ENCODE data around the gene AVP. TPM values are rescaled to one million over a fixed set of nuclear protein-coding genes. Genes with fewer than 3 reads are reported as not detected.
"Not testable (repeated sequence)": the region's sequence is repeated elsewhere in the genome, so short reads cannot be mapped to it uniquely, and the experiment has no call there.

Gene AVP
- total RNA-seq, 1 donor from 2014 or later: not detected

DNA sequence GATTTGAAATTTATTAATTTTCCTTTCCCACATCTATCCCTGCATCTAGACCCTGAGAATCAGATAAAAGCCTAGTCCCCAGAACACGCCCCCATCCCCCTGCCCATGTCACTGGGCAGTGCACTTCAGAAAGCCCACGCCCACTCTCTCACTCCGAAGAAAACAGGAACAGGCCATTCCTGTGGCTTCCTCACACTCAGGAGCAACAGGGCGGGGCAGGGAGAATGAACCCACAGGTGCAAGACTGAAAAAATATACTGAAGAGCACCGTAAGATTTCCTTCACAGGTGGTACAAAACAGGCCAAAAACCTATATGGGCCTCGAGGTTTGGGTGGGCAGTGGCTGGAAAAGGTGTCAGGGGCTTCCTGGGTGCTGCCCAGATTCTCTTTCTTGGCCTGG lies 9.7 kb downstream of the AVP start:
- no peak overlapping the region for H3K4me3 Mint-ChIP-seq (ENCODE audit: unreplicated experiment)
- TF ChIP-seq, protein P1, sequence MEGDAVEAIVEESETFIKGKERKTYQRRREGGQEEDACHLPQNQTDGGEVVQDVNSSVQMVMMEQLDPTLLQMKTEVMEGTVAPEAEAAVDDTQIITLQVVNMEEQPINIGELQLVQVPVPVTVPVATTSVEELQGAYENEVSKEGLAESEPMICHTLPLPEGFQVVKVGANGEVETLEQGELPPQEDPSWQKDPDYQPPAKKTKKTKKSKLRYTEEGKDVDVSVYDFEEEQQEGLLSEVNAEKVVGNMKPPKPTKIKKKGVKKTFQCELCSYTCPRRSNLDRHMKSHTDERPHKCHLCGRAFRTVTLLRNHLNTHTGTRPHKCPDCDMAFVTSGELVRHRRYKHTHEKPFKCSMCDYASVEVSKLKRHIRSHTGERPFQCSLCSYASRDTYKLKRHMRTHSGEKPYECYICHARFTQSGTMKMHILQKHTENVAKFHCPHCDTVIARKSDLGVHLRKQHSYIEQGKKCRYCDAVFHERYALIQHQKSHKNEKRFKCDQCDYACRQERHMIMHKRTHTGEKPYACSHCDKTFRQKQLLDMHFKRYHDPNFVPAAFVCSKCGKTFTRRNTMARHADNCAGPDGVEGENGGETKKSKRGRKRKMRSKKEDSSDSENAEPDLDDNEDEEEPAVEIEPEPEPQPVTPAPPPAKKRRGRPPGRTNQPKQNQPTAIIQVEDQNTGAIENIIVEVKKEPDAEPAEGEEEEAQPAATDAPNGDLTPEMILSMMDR (IDR thresholded peaks at IDR 0.05; ENCODE audit: unreplicated experiment): no peak
- no peak for DNase-seq (ENCODE audit: low spot score)
- H3K27ac Mint-ChIP-seq (ENCODE audit: unreplicated experiment): no peak overlapping the region
- no peaks in the 10 kb centered on the region for H3K36me3 Mint-ChIP-seq (ENCODE audit: low read depth, unreplicated experiment)
- H3K9me3 Mint-ChIP-seq (ENCODE audit: unreplicated experiment): no peaks in the 10 kb centered on the region
- peaks cover 3% of the 10 kb centered on the region for H3K4me1 Mint-ChIP-seq (ENCODE audit: unreplicated experiment)
- peaks cover 14% of the 10 kb centered on the region for H3K27me3 Mint-ChIP-seq (ENCODE audit: unreplicated experiment)

DNA sequence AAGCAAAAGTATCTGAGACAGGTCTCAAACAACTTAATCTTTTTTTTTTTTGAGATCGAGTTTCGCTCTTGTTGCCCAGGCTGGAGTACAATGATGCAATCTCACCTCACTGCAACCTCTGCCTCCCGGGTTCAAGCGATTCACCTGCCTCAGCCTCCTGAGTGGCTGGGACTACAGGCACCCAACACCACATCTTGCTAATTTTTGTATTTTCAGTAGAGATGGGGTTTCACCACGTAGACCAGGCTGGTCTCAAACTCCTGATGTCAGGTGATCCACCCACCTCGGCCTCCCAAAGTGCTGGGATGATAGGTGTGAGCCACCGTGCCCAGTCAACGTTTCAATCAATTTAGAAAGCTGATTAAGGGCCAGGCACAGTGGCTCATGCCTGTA lies 11.3 kb downstream of the AVP start:
- not testable (repeated sequence) for H3K36me3 Mint-ChIP-seq (ENCODE audit: low read depth, unreplicated experiment); H3K27ac Mint-ChIP-seq (ENCODE audit: unreplicated experiment); H3K4me3 Mint-ChIP-seq (ENCODE audit: unreplicated experiment); H3K4me1 Mint-ChIP-seq (ENCODE audit: unreplicated experiment); DNase-seq (ENCODE audit: low spot score); H3K9me3 Mint-ChIP-seq (ENCODE audit: unreplicated experiment)
- H3K27me3 Mint-ChIP-seq (ENCODE audit: unreplicated experiment): peaks cover 14% of the 10 kb centered on the region

DNA sequence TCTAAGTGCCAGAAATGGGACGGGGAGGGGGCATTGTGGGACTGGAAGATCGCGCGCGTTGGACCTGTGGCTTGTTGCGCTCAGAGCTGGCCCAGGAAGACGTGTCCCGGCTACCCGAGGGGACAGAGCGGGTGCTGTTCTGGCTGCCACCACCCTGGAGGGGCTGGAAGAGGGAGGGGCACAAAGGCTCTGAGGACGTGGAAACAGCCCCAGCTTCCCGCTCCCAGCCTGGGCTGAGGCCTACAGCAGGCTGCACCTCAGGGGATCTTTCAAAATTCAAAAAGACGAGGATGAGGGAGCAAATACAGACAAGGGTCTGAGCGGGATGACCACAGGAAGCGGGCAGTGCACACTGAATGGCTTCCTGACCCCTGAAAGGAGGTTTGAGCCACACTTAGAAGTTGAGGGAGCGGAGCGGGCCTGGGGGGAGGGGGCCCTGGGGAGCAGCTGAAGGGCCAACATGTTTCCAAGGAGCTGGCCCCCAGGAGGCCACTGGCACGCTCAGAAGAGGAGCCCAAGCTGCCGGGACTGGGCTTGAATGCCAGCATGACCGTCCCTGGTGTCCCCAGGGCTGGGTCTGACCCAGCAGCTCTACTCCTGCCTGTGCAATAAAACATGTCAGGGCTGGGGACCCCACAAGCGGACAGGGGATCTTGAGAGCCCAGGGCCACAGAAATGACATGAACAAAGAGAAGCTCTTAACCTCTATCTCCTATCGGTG lies 11.8 kb downstream of the AVP start:
- H3K4me1 Mint-ChIP-seq (ENCODE audit: unreplicated experiment): peaks cover 3% of the 10 kb centered on the region
- peaks cover 14% of the 10 kb centered on the region for H3K27me3 Mint-ChIP-seq (ENCODE audit: unreplicated experiment)
- DNase-seq (ENCODE audit: low spot score): no peak
- H3K27ac Mint-ChIP-seq (ENCODE audit: unreplicated experiment): no peak overlapping the region
- peak overlapping the region; percentile 68 for H3K4me3 Mint-ChIP-seq (ENCODE audit: unreplicated experiment)
- no peaks in the 10 kb centered on the region for H3K9me3 Mint-ChIP-seq (ENCODE audit: unreplicated experiment)
- no peaks in the 10 kb centered on the region for H3K36me3 Mint-ChIP-seq (ENCODE audit: low read depth, unreplicated experiment)
- TF ChIP-seq, protein P1 (IDR thresholded peaks at IDR 0.05; ENCODE audit: unreplicated experiment): no peak

DNA sequence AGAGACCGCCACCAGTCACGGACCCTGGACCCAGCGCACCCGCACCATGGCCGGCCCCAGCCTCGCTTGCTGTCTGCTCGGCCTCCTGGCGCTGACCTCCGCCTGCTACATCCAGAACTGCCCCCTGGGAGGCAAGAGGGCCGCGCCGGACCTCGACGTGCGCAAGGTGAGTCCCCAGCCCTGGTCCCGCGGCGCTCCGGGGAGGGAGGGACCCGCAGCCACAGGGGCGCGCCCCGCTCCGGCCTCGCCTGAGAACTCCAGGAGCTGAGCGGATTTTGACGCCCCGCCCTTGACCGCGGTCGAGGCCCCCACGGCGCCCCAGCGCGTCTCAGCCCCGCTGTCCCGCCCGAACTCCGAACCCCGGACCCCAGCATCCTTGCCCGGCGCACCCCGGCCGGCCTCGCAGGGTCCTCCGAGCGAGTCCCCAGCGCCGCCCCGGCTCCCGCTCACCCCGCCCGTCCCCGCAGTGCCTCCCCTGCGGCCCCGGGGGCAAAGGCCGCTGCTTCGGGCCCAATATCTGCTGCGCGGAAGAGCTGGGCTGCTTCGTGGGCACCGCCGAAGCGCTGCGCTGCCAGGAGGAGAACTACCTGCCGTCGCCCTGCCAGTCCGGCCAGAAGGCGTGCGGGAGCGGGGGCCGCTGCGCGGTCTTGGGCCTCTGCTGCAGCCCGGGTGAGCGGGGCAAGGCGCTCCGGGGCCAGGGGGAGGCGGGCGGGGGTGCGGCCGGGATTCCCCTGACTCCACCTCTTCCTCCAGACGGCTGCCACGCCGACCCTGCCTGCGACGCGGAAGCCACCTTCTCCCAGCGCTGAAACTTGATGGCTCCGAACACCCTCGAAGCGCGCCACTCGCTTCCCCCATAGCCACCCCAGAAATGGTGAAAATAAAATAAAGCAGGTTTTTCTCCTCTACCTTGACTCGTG lies 12.7 kb downstream of the AVP start, which contains the start of gene OXT:
OXT (plus strand) TSS at position 11 of the 920 bp plus-strand sequence; CDS start at position 47, 36 bp downstream.
- Mint-ChIP-seq H3K9me3 (ENCODE audit: unreplicated experiment) (no peaks in the 10 kb centered on the region), H3K4me3 (ENCODE audit: unreplicated experiment) (peak within 1 kb of the TSS; percentile 68), H3K27me3 (ENCODE audit: unreplicated experiment) (peaks cover 14% of the 10 kb centered on the region), H3K36me3 (ENCODE audit: low read depth, unreplicated experiment) (no peaks in the 10 kb centered on the region), H3K27ac (ENCODE audit: unreplicated experiment) (no peak within 1 kb of the TSS), H3K4me1 (ENCODE audit: unreplicated experiment) (peaks cover 3% of the 10 kb centered on the region)
- TF ChIP-seq, protein P1 (IDR thresholded peaks at IDR 0.05; ENCODE audit: unreplicated experiment): no peak
- no peak for DNase-seq (ENCODE audit: low spot score)

DNA sequence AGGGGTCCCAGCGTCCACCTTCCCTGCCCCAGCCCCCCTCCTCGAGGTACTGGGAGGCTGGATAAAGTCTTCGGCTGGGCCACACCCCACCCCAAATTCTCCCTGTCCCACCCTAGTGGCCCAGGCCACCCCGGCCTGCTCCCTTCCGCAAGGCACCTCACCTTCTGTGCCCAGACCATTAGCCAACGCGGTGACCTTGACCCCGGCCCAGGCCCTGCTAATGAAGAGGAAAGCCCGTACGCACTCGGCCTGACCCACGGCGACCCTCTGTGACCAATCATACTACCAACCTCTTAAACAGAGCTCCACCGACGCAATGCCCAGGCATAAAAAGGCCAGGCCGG lies 13.3 kb downstream of the AVP start:
- Mint-ChIP-seq H3K4me1 (ENCODE audit: unreplicated experiment) (peaks cover 3% of the 10 kb centered on the region), H3K4me3 (ENCODE audit: unreplicated experiment) (peak overlapping the region; percentile 56), H3K27ac (ENCODE audit: unreplicated experiment) (no peak overlapping the region), H3K36me3 (ENCODE audit: low read depth, unreplicated experiment) (no peaks in the 10 kb centered on the region), H3K9me3 (ENCODE audit: unreplicated experiment) (no peaks in the 10 kb centered on the region), H3K27me3 (ENCODE audit: unreplicated experiment) (peaks cover 14% of the 10 kb centered on the region)
- TF ChIP-seq, protein P1 (IDR thresholded peaks at IDR 0.05; ENCODE audit: unreplicated experiment): no peak
- DNase-seq (ENCODE audit: low spot score): no peak

Data from endothelial cell (in vitro differentiated cells).